HCT116 (cell line): Measurements from ENCODE around the gene IGFBP2. TPM values are rescaled to one million over a fixed set of nuclear protein-coding genes. Genes with fewer than 3 reads are reported as not detected.

Experiments
- ATAC-seq: fragments of 200-7000 bp; cut with Tn5 transposase; 2 replicates; pipeline ENCODE4 v1.9.1; 2020; ENCODE audit warnings: mild to moderate bottlenecking, moderate library complexity
- BruUV-seq: library from RNA; stranded (reverse); fragments of 400-500 nt; replicated peaks from 2 replicates; lab custom pipeline; 2021; lab: Mats Ljungman, UMichigan
- CTCF ChIA-PET: fragments of 300-600 bp; sonication (Branson Sonifier 250); formaldehyde crosslinking; loops from one replicate; lab custom pipeline; 2021; ENCODE audit warnings: antibody characterized with exemption; lab: Charles Lee
- POLR2A ChIA-PET: fragments of 300-600, 350-600 bp; sonication (Branson Sonifier 250); formaldehyde crosslinking; loops from one replicate; lab custom pipeline; 2021; ENCODE audit warnings: antibody characterized with exemption; lab: Charles Lee
- RAD21 ChIA-PET, 2 experiments: fragments of 300-600 bp; sonication (Branson Sonifier 250); formaldehyde crosslinking; loops; one replicate each; lab custom pipeline; 2023; ENCODE audit warnings: low total read pairs in 2 of 2; ENCODE audit not compliant: uncharacterized antibody in 2 of 2, unreplicated experiment in 2 of 2, low non-redundant PET in 1 of 2; lab: Charles Lee
- DNase-seq: peaks from one replicate; pipeline ENCODE4 v3.0.0-alpha.2; 2010; ENCODE audit warnings: low read depth, low spot score
- H2AFZ ChIP-seq: fragments of 200-600 bp; shearing (Covaris generic), sonication (generic); 2 replicates; pipeline ENCODE4 v1.6.1; 2017; ENCODE audit warnings: low read depth, mixed run types, mixed read lengths, antibody characterized with exemption, low read length; ENCODE audit not compliant: poor library complexity, severe bottlenecking
- H3K27ac ChIP-seq: 2 replicates; pipeline ENCODE4 v1.5.1; 2012; ENCODE audit warnings: low read depth, low read length
- H3K27me3 ChIP-seq: fragments of 200-600 bp; sonication (generic); 2 replicates; pipeline ENCODE4 v1.6.1; 2016; ENCODE audit warnings: mixed run types, low read length, mixed read lengths; ENCODE audit not compliant: insufficient read depth
- H3K36me3 ChIP-seq, 2 experiments: fragments of 200-500 bp in 1 of 2; fragments of 200-600 bp in 1 of 2; sonication (Bioruptor generic) in 1 of 2; sonication (generic) in 1 of 2; 2 replicates each; pipeline versions ENCODE4 v1.5.1 to v1.6.1; 2014 to 2016; ENCODE audit warnings: low read length in 2 of 2, inconsistent platforms in 1 of 2, mixed read lengths in 1 of 2, mixed run types in 1 of 2; ENCODE audit not compliant: insufficient read depth in 2 of 2, control insufficient read depth in 1 of 2
- H3K4me1 ChIP-seq, 2 experiments: fragments of 200-600 bp in 1 of 2; sonication (generic) in 1 of 2; 2 replicates each; pipeline versions ENCODE4 v1.5.1 to v1.6.1; 2012 to 2017; ENCODE audit warnings: low read length in 2 of 2, inconsistent platforms in 1 of 2, mild to moderate bottlenecking in 1 of 2, mixed read lengths in 1 of 2, mixed run types in 1 of 2, moderate library complexity in 1 of 2; ENCODE audit not compliant: insufficient read depth in 2 of 2, control insufficient read depth in 1 of 2
- H3K4me2 ChIP-seq: fragments of 200-600 bp; sonication (generic); 2 replicates; pipeline ENCODE4 v1.6.1; 2017; ENCODE audit warnings: mixed run types, low read length, mixed read lengths
- H3K4me3 ChIP-seq, 2 experiments: fragments of 200-600 bp in 1 of 2; sonication (generic) in 1 of 2; replicated peaks in 1 of 2; 2 replicates each; pipeline ENCODE4 v1.5.1; 2011 to 2016; ENCODE audit warnings: low read length in 2 of 2, control low read depth in 1 of 2, low read depth in 1 of 2, mild to moderate bottlenecking in 1 of 2, mixed read lengths in 1 of 2, mixed run types in 1 of 2
- H3K79me2 ChIP-seq: fragments of 200-600 bp; sonication (generic); 2 replicates; pipeline ENCODE4 v1.6.1; 2017; ENCODE audit warnings: mild to moderate bottlenecking, mixed run types, low read length, moderate library complexity, mixed read lengths; ENCODE audit not compliant: insufficient read depth
- H3K9ac ChIP-seq: fragments of 200-600 bp; sonication (generic); 2 replicates; pipeline ENCODE4 v1.6.1; 2016; ENCODE audit warnings: low read length, mixed read lengths
- H3K9me2 ChIP-seq: fragments of 200-600 bp; sonication (generic), shearing (Covaris generic); 2 replicates; pipeline ENCODE4 v1.6.1; 2017; ENCODE audit warnings: mixed run types, mild to moderate bottlenecking, moderate library complexity; ENCODE audit not compliant: insufficient read depth
- H3K9me3 ChIP-seq, 2 experiments: fragments of 200-500 bp in 1 of 2; fragments of 200-600 bp in 1 of 2; sonication (Bioruptor generic) in 1 of 2; sonication (generic) in 1 of 2; 2 replicates each; pipeline ENCODE4 v1.6.1; 2014 to 2017; ENCODE audit warnings: low read length in 2 of 2, mixed read lengths in 2 of 2, inconsistent platforms in 1 of 2, low read depth in 1 of 2, mild to moderate bottlenecking in 1 of 2, mixed run types in 1 of 2, moderate library complexity in 1 of 2; ENCODE audit not compliant: control insufficient read depth in 1 of 2, insufficient read depth in 1 of 2
- H4K20me1 ChIP-seq: fragments of 200-600 bp; sonication (generic), shearing (Covaris generic); 2 replicates; pipeline ENCODE4 v1.6.1; 2017; ENCODE audit warnings: mixed run types, mild to moderate bottlenecking, moderate library complexity; ENCODE audit not compliant: insufficient read depth
- ELF1 ChIP-seq: IDR thresholded peaks from 2 replicates; pipeline ENCODE4 v1.6.1; 2012; ENCODE audit warnings: low read depth, borderline replicate concordance
- EZH2phosphoT487 ChIP-seq: fragments of 200-600 bp; IDR thresholded peaks from 2 replicates; pipeline ENCODE4 v1.6.1; 2018; ENCODE audit warnings: antibody characterized with exemption, borderline replicate concordance
- FOSL1 ChIP-seq: IDR thresholded peaks from 2 replicates; pipeline ENCODE4 v1.6.1; 2012; ENCODE audit warnings: low read depth
- JUND ChIP-seq: IDR thresholded peaks from 2 replicates; pipeline ENCODE4 v1.6.1; 2012
- RAD21 ChIP-seq: IDR thresholded peaks from 2 replicates; pipeline ENCODE4 v1.6.1; 2012; ENCODE audit warnings: low read depth, mild to moderate bottlenecking
- SIN3A ChIP-seq: IDR thresholded peaks from 2 replicates; pipeline ENCODE4 v1.6.1; 2012; ENCODE audit warnings: low read depth
- SP1 ChIP-seq: IDR thresholded peaks from 2 replicates; pipeline ENCODE4 v1.6.1; 2012; ENCODE audit warnings: low read depth
- SRF ChIP-seq: IDR thresholded peaks from 2 replicates; pipeline ENCODE4 v1.6.1; 2012; ENCODE audit warnings: low read depth
- ZNF274 ChIP-seq: fragments of 200-500 bp; sonication (Bioruptor generic); IDR thresholded peaks from 2 replicates; pipeline ENCODE4 v1.6.1; 2014; ENCODE audit warnings: mild to moderate bottlenecking, low read depth, low read length, inconsistent platforms
- intact Hi-C: fragments of 100-400 bp; cut with micrococcal nuclease; formaldehyde crosslinking; loops from 2 replicates; pipeline ENCODE4 v1.10.0; 2022
- total RNA-seq: library from RNA; stranded (reverse); gene quantifications from one replicate; pipeline ENCODE4 v1.2.1, GENCODE V29; 2021; ENCODE audit not compliant: unreplicated experiment
- TF ChIP-seq, protein P1 (sequence below): IDR thresholded peaks from 2 replicates; pipeline ENCODE4 v1.6.1; 2012
- TF ChIP-seq, protein P2 (sequence below), 3 experiments: fragments of 200-600 bp in 1 of 3; sonication (generic) in 1 of 3; IDR thresholded peaks in 2 of 3; conservative IDR thresholded peaks in 1 of 3; 2 replicates each; pipeline ENCODE4 v1.5.1; 2012 to 2017; ENCODE audit warnings: low read depth in 2 of 3, low read length in 2 of 3, antibody characterized with exemption in 1 of 3, borderline replicate concordance in 1 of 3, control low read depth in 1 of 3, mild to moderate bottlenecking in 1 of 3, mixed read lengths in 1 of 3, mixed run types in 1 of 3, moderate library complexity in 1 of 3; ENCODE audit not compliant: insufficient read depth in 1 of 3
- TF ChIP-seq, protein P3 (sequence below): IDR thresholded peaks from 2 replicates; pipeline ENCODE4 v1.6.1; 2011; ENCODE audit warnings: mild to moderate bottlenecking, low read length, moderate library complexity; ENCODE audit not compliant: insufficient replicate concordance; ENCODE audit errors: extremely low read depth

The IGFBP2 gene
- total RNA-seq, 1 experiment from 2014 or later = 143 TPM

DNA sequence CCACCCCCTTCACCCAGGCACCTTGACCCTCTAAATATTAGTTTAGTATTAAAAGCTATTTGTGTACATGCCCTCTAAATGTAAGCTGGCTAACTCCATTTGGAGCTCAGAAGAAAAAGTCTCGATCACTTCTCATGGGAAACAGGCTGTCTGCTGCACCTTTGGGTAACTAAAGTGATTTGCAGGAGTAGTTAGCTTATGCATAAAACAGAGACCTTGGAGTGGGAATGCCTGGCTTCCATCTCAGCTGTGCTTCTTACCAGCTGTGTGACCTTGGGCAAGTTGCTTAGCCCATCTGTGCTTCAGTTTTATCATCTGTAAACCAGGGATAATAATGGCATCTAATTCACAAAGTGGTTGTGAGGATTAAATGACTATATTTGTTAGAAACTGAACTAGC, 29.9 kb downstream of the IGFBP2 start:
- no TSS peak for BruUV-seq
- H3K9me2 ChIP-seq = no peaks in the 10 kb centered on the region
- ChIA-PET CTCF (interaction anchor here (1.0 to 10.4 kb wide), 2 partner anchors 16 to 145 kb away, joined by 3 to 142 read pairs; no protein-coding TSS in a partner anchor), POLR2A (interaction anchor here (0.8 to 1.1 kb wide), 2 partner anchors 19 to 144 kb away, joined by 3 to 4 read pairs; no protein-coding TSS in a partner anchor), RAD21 (no interaction called here)
- no peaks in the 10 kb centered on the region for H3K9me3 ChIP-seq
- H3K4me1 ChIP-seq = no peaks in the 10 kb centered on the region
- DNase-seq = no peak
- H4K20me1 ChIP-seq = no peaks in the 10 kb centered on the region
- no peak for ATAC-seq
- H3K27me3 ChIP-seq = no peaks in the 10 kb centered on the region
- H3K9ac ChIP-seq = no peak overlapping the region
- no peak overlapping the region for H2AFZ ChIP-seq
- no peak for TF ChIP-seq RAD21
- no peak for TF ChIP-seq SRF
- TF ChIP-seq FOSL1 = no peak
- TF ChIP-seq SIN3A = no peak
- no peak for TF ChIP-seq ELF1
- TF ChIP-seq, protein P1, sequence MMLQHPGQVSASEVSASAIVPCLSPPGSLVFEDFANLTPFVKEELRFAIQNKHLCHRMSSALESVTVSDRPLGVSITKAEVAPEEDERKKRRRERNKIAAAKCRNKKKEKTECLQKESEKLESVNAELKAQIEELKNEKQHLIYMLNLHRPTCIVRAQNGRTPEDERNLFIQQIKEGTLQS = no peak
- TF ChIP-seq, protein P2, sequence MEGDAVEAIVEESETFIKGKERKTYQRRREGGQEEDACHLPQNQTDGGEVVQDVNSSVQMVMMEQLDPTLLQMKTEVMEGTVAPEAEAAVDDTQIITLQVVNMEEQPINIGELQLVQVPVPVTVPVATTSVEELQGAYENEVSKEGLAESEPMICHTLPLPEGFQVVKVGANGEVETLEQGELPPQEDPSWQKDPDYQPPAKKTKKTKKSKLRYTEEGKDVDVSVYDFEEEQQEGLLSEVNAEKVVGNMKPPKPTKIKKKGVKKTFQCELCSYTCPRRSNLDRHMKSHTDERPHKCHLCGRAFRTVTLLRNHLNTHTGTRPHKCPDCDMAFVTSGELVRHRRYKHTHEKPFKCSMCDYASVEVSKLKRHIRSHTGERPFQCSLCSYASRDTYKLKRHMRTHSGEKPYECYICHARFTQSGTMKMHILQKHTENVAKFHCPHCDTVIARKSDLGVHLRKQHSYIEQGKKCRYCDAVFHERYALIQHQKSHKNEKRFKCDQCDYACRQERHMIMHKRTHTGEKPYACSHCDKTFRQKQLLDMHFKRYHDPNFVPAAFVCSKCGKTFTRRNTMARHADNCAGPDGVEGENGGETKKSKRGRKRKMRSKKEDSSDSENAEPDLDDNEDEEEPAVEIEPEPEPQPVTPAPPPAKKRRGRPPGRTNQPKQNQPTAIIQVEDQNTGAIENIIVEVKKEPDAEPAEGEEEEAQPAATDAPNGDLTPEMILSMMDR (IDR thresholded peaks at IDR 0.05 in 2 of 3, conservative IDR thresholded peaks at IDR 0.05 in 1 of 3; ENCODE audit: borderline replicate concordance in 1 of 3, insufficient read depth in 1 of 3, low read depth in 2 of 3, low read length in 2 of 3) = no peak
- TF ChIP-seq JUND = no peak
- TF ChIP-seq ZNF274 = no peak
- TF ChIP-seq SP1 = no peak
- TF ChIP-seq, protein P3, sequence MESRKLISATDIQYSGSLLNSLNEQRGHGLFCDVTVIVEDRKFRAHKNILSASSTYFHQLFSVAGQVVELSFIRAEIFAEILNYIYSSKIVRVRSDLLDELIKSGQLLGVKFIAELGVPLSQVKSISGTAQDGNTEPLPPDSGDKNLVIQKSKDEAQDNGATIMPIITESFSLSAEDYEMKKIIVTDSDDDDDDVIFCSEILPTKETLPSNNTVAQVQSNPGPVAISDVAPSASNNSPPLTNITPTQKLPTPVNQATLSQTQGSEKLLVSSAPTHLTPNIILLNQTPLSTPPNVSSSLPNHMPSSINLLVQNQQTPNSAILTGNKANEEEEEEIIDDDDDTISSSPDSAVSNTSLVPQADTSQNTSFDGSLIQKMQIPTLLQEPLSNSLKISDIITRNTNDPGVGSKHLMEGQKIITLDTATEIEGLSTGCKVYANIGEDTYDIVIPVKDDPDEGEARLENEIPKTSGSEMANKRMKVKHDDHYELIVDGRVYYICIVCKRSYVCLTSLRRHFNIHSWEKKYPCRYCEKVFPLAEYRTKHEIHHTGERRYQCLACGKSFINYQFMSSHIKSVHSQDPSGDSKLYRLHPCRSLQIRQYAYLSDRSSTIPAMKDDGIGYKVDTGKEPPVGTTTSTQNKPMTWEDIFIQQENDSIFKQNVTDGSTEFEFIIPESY = no peak
- TF ChIP-seq EZH2phosphoT487 = no peak
- no peak overlapping the region for H3K4me3 ChIP-seq
- H3K27ac ChIP-seq = no peak overlapping the region
- peaks cover 0 to 6% of the 10 kb centered on the region in 2 experiments; a peak in 1 of 4 replicates for H3K36me3 ChIP-seq
- H3K79me2 ChIP-seq = no peaks in the 10 kb centered on the region
- no peak overlapping the region for H3K4me2 ChIP-seq
- intact Hi-C loops = loop anchor here (10.0 kb wide), 1 partner anchor 628 kb away; no protein-coding TSS in a partner anchor
